Lung (tissue), 12 donors: ENCODE measurements around the gene CLASRP. TPM values are rescaled to one million over a fixed set of nuclear protein-coding genes. Genes with fewer than 3 reads are reported as not detected.
A peak's percentile ranks its signal among the peaks of the same experiment; 100 is the strongest.

Source experiments
- ATAC-seq: fragments of 200-7000 bp; cut with Tn5 transposase; one replicate; pipeline ENCODE4 v1.9.1; 2020; ENCODE audit warnings: moderate number of reproducible peaks; ENCODE audit not compliant: insufficient read depth, low FRiP score
- DNase-seq, 3 donors: peaks; one replicate each; pipeline ENCODE4 v3.0.0-alpha.2; 2013 to 2017
- H3K27ac ChIP-seq, 2 donors: one replicate each; pipeline ENCODE4 v1.5.1; 2013; ENCODE audit warnings: mild to moderate bottlenecking in 2 of 2, moderate library complexity in 2 of 2, control low read depth in 1 of 2, inconsistent platforms in 1 of 2, low read depth in 1 of 2, low read length in 1 of 2
- H3K27me3 ChIP-seq, 3 donors: one replicate each; pipeline ENCODE4 v1.5.1; 2013; ENCODE audit warnings: low read length in 2 of 3; ENCODE audit not compliant: control insufficient read depth in 3 of 3, insufficient read depth in 3 of 3
- H3K36me3 ChIP-seq, 4 donors: one replicate each; pipeline ENCODE4 v1.5.1; 2013; ENCODE audit warnings: low read length in 4 of 4, mild to moderate bottlenecking in 1 of 4, moderate library complexity in 1 of 4; ENCODE audit not compliant: control insufficient read depth in 4 of 4, insufficient read depth in 4 of 4
- H3K4me1 ChIP-seq, 5 donors: one replicate each; pipeline ENCODE4 v1.5.1; 2013; ENCODE audit warnings: low read length in 5 of 5, mild to moderate bottlenecking in 2 of 5, moderate library complexity in 1 of 5; ENCODE audit not compliant: control insufficient read depth in 5 of 5, insufficient read depth in 5 of 5
- H3K4me3 ChIP-seq: one replicate; pipeline ENCODE4 v1.5.1; 2013; ENCODE audit warnings: mild to moderate bottlenecking, control low read depth, moderate library complexity
- H3K9ac ChIP-seq, 2 donors: one replicate each; pipeline ENCODE4 v1.5.1; 2013; ENCODE audit warnings: low read length in 2 of 2, control low read depth in 1 of 2; ENCODE audit not compliant: insufficient read depth in 1 of 2
- H3K9me3 ChIP-seq, 4 donors: one replicate each; pipeline ENCODE4 v1.5.1; 2013; ENCODE audit warnings: low read length in 3 of 4, mild to moderate bottlenecking in 1 of 4, moderate library complexity in 1 of 4; ENCODE audit not compliant: control insufficient read depth in 4 of 4, insufficient read depth in 3 of 4
- WGBS, 2 donors: extraction: QIAGEN DNeasy Blood & Tissue Kit; methylation state at CpG; one replicate each; pipeline ENCODE4 v1.1.7; 2013; 5-methylcytosine and 5-hydroxymethylcytosine counted together
- polyA plus RNA-seq, 2 donors: library from polyadenylated mRNA; stranded (reverse); fragments of 200-250 nt; gene quantifications; one replicate each; pipeline ENCODE4 v1.2.1, GENCODE V29; 2013
- total RNA-seq, 2 donors: library from RNA; depleted of rRNA in 1 of 2; stranded (reverse); fragments of >200 nt in 1 of 2; gene quantifications; one replicate each; pipeline ENCODE4 v1.2.1, GENCODE V29; 2014 to 2021
- TF ChIP-seq, protein P1 (sequence below): IDR thresholded peaks from 2 replicates; pipeline ENCODE4 v1.5.1; 2012; ENCODE audit warnings: mild to moderate bottlenecking; ENCODE audit errors: control extremely low read depth, extremely low read depth
- donor health status: control.
- donor health status: control.
- donor health status: Bipolar disorder and iron deficiency.
- donor health status: healthy.
- donor health status: DM: yes; HTN: yes; CAD: no.

Gene CLASRP
- total and polyA plus RNA-seq, 4 donors, result 23.9 to 107 (median 57.6) TPM

DNA sequence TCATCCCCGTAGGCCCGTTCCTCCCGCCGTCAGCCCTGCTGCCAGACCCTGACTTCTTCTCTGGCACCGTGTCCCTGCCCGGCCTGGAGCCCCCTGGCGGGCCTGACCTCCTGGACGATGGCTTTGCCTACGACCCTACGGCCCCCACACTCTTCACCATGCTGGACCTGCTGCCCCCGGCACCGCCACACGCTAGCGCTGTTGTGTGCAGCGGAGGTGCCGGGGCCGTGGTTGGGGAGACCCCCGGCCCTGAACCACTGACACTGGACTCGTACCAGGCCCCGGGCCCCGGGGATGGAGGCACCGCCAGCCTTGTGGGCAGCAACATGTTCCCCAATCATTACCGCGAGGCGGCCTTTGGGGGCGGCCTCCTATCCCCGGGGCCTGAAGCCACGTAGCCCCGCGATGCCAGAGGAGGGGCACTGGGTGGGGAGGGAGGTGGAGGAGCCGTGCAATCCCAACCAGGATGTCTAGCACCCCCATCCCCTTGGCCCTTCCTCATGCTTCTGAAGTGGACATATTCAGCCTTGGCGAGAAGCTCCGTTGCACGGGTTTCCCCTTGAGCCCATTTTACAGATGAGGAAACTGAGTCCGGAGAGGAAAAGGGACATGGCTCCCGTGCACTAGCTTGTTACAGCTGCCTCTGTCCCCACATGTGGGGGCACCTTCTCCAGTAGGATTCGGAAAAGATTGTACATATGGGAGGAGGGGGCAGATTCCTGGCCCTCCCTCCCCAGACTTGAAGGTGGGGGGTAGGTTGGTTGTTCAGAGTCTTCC, 1.3 kb upstream of the CLASRP start:
- no peak for ATAC-seq
- TF ChIP-seq, protein P1, sequence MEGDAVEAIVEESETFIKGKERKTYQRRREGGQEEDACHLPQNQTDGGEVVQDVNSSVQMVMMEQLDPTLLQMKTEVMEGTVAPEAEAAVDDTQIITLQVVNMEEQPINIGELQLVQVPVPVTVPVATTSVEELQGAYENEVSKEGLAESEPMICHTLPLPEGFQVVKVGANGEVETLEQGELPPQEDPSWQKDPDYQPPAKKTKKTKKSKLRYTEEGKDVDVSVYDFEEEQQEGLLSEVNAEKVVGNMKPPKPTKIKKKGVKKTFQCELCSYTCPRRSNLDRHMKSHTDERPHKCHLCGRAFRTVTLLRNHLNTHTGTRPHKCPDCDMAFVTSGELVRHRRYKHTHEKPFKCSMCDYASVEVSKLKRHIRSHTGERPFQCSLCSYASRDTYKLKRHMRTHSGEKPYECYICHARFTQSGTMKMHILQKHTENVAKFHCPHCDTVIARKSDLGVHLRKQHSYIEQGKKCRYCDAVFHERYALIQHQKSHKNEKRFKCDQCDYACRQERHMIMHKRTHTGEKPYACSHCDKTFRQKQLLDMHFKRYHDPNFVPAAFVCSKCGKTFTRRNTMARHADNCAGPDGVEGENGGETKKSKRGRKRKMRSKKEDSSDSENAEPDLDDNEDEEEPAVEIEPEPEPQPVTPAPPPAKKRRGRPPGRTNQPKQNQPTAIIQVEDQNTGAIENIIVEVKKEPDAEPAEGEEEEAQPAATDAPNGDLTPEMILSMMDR, result no peak
- peaks cover 9 to 12% (median 10%) of the 10 kb centered on the region in 5 donors for H3K4me1 ChIP-seq
- no peaks in the 10 kb centered on the region for H3K27me3 ChIP-seq
- DNase-seq, result no peak
- H3K27ac ChIP-seq, result no peak overlapping the region
- H3K4me3 ChIP-seq, result no peak overlapping the region
- no peaks in the 10 kb centered on the region for H3K9me3 ChIP-seq
- H3K36me3 ChIP-seq, result peaks cover 0 to 36% (median 12%) of the 10 kb centered on the region in 4 donors
- 92 to 93% methylated on average over 37 of the region's 37 CpGs for WGBS, 2 donors
- H3K9ac ChIP-seq, result no peak overlapping the region

DNA sequence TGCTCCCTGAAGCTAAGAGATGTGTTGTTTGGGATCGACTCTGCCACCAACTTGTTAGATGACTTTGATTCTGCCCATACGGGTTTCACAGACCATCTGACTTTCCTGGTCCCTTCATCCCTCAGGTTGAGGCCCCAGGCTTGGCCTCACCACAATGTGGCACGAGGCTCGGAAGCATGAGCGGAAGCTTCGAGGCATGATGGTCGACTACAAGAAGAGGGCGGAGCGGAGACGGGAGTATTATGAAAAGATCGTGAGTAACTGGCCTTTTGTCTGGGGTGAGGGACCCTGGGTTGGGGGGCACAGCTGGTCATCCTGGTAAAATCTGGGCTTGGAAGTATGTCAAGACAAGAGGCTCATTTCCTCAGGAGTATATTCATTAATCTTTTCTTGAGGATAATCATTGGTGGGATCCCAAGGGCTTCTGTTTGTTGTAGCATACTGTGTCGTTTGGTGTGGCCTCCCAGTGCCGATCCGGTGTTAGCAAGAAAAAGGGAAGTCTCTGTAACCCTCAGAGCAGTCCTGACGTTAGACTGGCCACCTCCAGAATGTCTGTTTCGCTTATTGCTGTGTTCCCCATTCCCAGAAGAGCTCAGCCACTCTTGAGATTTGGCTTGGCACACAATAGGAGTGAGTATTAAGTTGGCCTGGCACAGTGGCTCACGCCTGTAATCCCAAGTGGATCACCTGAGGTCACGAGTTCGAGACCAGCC, 1.4 kb downstream of the CLASRP start:
- peak overlapping the region in 1 of 2 donors; percentile 26 for H3K9ac ChIP-seq
- 54 to 70% methylated on average over 19 of the region's 19 CpGs for WGBS, 2 donors

DNA sequence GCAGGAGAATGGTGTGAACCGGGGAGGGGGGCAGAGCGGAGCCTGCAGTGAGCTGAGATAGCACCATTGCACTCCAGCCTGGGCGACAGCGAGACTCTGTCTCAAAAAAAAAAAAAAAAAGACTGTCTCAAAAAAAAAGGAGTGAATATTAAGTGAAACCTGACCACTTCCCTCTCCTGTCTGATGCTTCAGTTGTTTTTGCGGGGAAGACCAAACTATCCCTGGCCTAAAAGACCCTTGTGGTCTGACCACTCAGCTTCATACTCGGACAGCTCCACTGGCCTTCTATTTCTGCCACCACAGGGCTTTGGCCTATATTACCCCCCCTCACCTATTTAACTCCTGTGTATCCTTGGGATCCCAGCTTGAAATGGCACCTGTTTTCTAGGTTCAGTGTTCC, 2.3 kb downstream of the CLASRP start:
- no peaks in the 10 kb centered on the region for H3K9me3 ChIP-seq
- DNase-seq (no peak), ATAC-seq (no peak)
- H3K4me1 ChIP-seq, result peaks cover 11 to 19% (median 14%) of the 10 kb centered on the region in 5 donors
- no peak overlapping the region for H3K4me3 ChIP-seq
- H3K27me3 ChIP-seq, result no peaks in the 10 kb centered on the region
- TF ChIP-seq, protein P1, result no peak
- H3K27ac ChIP-seq, result no peak overlapping the region
- H3K9ac ChIP-seq, result no peak overlapping the region
- WGBS, 2 donors, result 62 to 85% methylated on average over 6 of the region's 6 CpGs
- peaks cover 6 to 44% (median 19%) of the 10 kb centered on the region in 4 donors for H3K36me3 ChIP-seq

More for the DNA sequence above, 1.4 kb downstream of the CLASRP start:
- ATAC-seq, result no peak
- Histone ChIP-seq H3K27ac (peak overlapping the region in 1 of 2 donors; percentile 92), H3K4me3 (no peak overlapping the region), H3K36me3 (peaks cover 6 to 39% (median 21%) of the 10 kb centered on the region in 4 donors), H3K4me1 (peaks cover 9 to 13% (median 11%) of the 10 kb centered on the region in 5 donors), H3K27me3 (no peaks in the 10 kb centered on the region), H3K9me3 (no peaks in the 10 kb centered on the region)
- no peak for DNase-seq
- TF ChIP-seq, protein P1, result no peak
